HG03342 (cell line): ENCODE measurements around the gene CCDC88C.

Experiments
- ATAC-seq: cut with Tn5 transposase; IDR thresholded peaks from one replicate; pipeline ENCODE4 v1.9.1; 2021; ENCODE audit warnings: mild to moderate bottlenecking, moderate library complexity; ENCODE audit not compliant: unreplicated experiment

The CCDC88C gene

GRCh38 chr14:91331721-91332120 is 85.9 kb downstream of the CCDC88C start:
- no peak for ATAC-seq

- ATAC-seq = peak; percentile 36
Observed at GRCh38 chr14:91330856-91331255, 86.8 kb downstream of the CCDC88C start.

- ATAC-seq = no peak
Observed at GRCh38 chr14:91330096-91330696, 87.4 kb downstream of the CCDC88C start.

GRCh38 chr14:91329486-91330014 is 88.1 kb downstream of the CCDC88C start:
- ATAC-seq = no peak

GRCh38 chr14:91328313-91329050 is 89.1 kb downstream of the CCDC88C start:
- ATAC-seq = no peak

DNA sequence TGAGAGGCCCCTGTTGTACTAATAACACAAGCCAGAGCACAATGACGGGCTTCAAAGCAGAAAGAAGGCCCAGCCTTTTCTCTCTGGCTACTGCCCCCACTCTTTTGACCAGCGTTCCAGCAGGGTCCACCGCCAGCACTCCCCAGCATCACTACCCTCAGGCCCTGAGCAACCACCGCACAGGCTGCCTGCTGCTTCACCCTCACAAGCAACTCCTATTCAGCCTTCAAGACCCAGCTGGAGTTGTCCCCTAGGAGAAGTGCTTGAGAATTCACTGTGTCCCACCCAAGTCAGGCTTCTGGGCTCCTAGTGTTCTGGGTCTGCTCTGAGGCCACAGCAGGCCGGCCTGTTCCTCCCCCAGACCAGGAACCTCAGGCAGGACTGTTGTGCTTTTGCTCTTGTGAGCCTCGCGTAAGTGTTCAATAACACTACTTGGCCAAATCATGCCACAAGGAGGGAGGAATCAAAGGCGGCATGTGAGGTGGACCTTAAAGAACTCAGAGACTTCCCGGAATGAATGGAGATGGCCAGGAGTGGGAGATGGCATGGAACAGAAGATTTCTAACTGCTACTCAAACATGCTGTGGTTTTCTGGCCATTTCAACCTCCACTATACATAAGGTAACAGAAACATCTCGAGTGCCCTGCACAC is 89.8 kb downstream of the CCDC88C start:
- ATAC-seq = no peak

DNA sequence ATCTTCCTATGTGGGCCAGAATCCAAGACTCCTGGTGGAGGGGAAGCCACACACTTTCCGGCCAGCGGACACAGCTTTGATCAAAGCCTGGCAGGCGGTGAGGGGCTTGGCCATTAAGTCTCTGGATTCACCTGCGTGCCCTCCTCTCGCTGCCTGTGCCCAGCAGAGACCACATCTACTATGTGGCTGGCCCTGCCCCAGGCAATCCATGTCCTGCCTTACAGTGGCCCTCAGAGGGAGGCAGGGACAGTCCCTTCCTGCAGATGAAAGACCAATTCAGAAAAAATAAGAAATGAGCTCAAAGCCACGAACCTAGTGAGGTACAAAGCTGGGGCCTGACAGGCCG is 90.4 kb downstream of the CCDC88C start:
- ATAC-seq = no peak

GRCh38 chr14:91326514-91327249 is 90.9 kb downstream of the CCDC88C start:
- no peak for ATAC-seq

DNA sequence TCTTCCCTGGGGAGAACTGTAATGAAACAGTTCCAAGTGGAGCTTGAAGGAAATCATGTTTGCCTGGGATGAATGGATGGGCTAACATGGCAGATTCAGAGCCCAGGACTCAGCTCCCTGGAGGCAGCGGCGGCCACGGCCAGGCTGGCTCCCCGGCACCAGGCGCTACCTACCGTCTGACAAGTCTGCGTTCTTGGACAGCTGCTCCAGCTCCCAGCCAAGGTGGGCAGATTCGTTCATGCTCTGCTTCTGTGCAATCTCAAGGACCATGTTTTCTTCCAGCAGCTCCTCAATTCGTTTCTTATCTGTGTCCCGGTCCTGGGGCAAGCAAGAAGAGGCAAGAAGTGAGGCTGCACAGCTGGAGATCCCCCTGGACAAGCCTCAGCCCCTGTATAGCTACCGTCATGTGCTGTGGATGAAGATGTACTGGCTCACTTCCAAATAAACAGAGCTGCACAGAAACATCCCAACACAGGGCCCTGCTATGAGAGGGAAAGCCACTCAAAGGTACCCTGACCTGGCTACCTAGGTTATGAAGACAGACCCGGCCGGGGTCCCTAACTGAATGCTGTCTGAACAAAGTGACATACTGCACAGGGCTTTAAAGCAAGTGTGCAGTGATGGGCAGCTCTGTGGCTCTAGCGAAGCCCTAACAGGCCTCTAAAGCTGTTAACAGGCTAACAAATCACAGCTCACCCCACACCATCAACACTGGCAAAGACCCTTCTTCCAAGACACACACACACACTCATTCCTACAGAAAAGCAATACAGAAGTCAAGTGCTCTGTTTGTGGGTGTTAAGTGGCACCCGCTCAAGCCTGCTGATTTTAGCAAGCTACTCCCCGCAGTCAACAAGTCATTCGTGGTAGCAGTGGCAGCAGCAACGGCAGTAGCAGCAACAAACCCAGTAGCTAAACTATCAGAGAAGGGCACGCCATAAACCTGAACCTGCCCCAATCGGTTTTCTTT is 92.7 kb downstream of the CCDC88C start:
- no peak for ATAC-seq

- peak; percentile 62 for ATAC-seq
Observed at GRCh38 chr14:91323671-91324605, 93.7 kb downstream of the CCDC88C start.

DNA sequence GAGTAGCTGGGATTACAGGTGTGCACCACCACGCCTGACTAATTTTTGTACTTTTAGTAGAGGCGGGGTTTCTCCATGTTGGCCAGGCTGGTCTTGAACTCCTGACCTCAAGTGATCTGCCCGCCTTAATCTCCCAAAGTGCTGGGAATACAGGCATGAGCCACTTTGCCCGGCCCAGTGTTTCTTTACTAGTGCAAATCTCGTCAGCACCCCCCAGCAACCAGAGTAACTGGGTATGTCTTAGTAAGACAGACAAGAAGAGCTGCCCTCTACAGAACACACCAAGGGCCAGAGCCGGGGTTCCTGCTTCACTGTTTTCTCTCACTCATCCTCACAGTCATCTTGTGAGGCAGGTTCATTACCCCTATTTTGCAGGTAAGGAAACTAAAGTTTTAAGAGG is 94.6 kb downstream of the CCDC88C start:
- ATAC-seq = no peak

GRCh38 chr14:91322623-91323022 is 95.0 kb downstream of the CCDC88C start:
- no peak for ATAC-seq

DNA sequence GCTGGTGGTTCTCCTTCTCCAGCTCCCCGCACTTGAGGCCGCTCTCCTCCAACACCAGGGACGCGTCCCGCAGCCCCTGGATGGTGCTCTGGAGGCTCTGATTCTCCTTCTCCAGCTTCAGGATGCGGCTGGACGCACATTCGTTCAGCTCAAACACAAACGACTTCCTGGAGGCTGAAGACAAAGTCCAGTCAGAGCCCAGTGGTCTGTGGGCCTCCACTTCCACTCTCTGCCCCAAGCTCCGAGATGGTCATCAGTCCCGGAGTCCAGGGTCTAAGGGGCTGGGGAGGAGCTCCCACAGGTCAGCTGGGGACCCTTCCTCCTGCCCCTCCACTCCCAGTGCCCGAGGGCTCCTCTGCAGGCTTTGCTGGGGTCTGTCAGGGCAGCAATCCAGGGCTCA is 96.5 kb downstream of the CCDC88C start:
- ATAC-seq = no peak

- ATAC-seq = no peak
Observed at GRCh38 chr14:91320266-91320665, 97.4 kb downstream of the CCDC88C start.

GRCh38 chr14:91318911-91319310 is 98.7 kb downstream of the CCDC88C start:
- ATAC-seq = no peak

GRCh38 chr14:91317381-91318308 is 100.0 kb downstream of the CCDC88C start:
- ATAC-seq = no peak

DNA sequence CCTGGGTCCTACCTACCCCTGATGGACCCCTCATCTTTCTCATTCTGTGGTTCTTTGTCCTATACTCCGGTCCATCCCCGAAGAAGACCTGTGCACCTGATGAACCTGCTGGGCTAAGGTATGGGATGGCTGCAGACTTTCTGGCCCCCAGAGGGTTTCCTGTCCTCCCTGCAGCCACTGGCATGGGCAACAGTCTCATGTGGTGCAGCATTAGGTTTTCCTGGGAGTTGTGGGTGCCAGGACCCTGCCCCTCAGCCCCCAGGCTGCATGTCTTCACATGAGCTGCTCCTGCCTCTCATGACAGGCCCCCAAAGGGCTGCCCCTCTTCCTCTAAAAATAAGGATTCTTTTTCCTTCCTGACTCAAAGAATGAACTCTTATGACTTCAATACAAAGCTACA is 100.9 kb downstream of the CCDC88C start:
- no peak for ATAC-seq

DNA sequence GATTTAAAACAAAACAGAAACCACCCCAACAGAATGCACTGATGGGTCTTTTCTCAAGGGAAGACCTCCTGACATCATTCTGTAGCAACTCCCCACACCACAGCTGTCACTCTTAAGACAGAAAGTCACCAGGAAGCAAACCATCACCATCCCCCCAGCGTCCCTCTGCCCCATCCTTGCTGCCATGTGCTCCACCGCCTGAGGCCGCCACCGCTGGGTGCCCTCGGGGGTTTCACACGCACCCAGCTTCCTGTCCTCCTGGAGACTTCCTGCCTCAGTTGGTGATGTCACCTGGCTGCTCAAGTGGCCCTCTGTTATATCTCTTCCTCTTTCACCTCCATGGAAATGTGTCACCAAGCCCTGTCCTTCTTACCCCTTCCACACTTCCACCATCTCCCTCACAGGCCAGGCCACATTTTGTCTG is 101.8 kb downstream of the CCDC88C start:
- peak; percentile 87 for ATAC-seq
